NCI-H82 treated with DMSO at 0.1 percent for 48 hours (cell line): ENCODE data around the gene TPST2.

ENCODE experiments used
- DNase-seq: peaks from one replicate; lab custom pipeline; 2025; ENCODE audit not compliant: unreplicated experiment; lab: John Stamatoyannopoulos, UW

TPST2 gene

DNA sequence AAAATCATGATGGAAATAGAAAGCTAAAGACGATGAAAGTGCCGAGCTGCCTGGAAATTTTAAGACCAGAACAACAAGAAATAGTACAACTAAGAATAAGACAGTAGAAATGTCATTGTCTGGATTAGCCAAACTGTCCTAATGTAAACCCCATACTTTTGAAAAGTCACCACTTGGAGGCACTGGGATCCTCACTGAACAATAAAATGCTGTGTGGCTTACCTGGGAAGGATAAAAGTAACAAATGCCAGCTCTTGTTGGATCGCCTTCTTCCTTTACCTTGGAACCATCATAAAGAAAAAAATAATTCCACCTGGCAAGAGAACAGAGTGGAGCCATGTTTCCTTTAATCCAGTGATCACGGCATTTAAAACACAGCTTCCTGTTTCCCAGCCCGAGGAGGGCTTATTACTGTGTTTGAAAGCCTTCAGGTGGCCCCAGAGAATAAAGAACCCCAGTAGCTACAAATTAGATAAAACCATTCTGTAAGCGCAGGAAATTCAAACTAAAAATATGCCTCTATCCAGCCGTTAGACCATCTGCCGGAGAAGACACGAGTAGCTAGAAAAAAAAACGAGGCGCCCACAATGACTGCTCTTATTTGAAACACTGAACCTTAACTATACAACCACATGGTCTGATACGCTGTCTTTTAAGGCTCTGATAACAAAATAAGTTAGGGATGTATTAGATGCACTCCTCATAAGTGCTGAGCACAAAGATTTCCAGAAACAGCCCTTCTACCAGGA, 110.7 kb downstream of the TPST2 start:
- DNase-seq = peak; percentile 37

DNA sequence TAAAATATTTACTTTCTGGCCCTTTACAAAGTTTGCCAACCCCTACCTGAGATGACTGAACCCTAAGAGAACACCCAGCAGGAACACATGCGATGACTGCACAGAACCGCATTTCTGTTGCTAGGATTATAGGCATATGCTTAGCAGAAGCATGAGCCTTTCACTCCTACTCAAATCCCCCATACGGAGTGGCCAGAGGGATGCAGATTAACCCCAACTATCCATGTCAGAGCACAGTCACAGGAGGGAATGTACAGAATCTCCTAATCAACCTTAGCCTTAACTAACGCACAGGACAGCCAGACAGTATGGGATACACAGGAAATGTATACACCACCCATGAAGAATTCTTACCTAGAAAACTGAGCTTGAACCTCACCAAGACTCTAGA, 112.6 kb downstream of the TPST2 start:
- DNase-seq = peak; percentile 19

DNA sequence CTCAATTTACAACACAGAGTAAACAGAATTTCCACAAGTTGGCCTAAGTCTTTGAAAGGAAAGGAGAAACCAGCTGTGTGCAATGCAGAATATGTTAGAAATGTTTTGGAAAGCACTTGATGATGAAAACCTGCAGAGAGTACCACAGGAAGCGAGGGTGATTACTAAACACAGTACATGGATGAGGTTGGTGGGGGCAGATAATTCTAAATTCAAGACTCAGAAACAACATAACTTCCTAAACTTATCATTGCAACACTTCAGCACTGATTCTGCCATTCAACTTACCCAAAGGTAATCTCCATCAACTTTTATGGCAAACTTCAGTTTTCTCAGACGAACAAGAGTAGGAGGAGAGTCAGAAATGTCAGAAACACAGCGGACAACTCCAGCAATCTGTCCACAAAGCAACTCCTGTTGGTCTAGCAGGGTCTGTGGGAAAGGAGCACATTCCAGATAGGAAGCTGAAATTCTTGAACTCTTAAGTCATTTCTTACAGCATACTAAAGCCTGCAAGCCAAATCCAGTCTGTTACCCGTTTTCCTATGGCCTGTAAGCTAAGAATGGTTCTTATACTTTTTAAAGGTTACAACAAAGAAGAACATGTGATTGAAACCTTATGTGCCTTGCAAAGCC, 113.1 kb downstream of the TPST2 start:
- DNase-seq = no peak

DNA sequence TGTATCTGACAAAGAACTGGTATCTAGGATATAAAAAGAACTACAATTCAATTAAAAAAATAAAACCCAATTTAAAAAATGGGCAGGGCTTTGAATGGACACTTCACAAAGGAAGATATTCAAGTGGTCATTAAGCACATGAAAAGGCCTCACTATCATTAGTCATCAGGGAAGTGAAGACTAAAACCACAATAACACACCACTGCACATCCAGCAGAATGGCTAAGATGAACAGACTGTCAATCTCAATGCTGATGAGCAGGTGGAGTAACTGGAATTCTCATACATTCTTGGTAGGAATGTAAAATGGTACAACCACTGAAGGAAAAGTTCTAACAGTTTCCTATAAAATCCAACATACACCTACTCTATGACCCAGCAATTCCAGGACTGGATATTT, 115.2 kb downstream of the TPST2 start:
- DNase-seq = no peak
